HepG2 (cell line): ENCODE results near the gene DNMT1. TPM values are rescaled to one million over a fixed set of nuclear protein-coding genes. Genes with fewer than 3 reads are reported as not detected.

ENCODE experiments used
- ARNT ChIP-seq: fragments of 450-650 bp; IDR thresholded peaks from 2 replicates; pipeline ENCODE4 v1.6.1; 2017
- FOXP4 ChIP-seq: sonication (generic); formaldehyde crosslinking; IDR thresholded peaks from 2 replicates; pipeline ENCODE4 v1.4.0; 2020; ENCODE audit warnings: missing genetic modification reagents
- KLF13 ChIP-seq: sonication (generic); formaldehyde crosslinking; IDR thresholded peaks from 2 replicates; pipeline ENCODE4 v1.4.0; 2020; ENCODE audit warnings: mild to moderate bottlenecking, missing genetic modification reagents
- MEIS2 ChIP-seq: sonication (generic); formaldehyde crosslinking; IDR thresholded peaks from 2 replicates; pipeline ENCODE4 v1.9.0; 2021; ENCODE audit warnings: mild to moderate bottlenecking, missing genetic modification reagents
- MXI1 ChIP-seq: IDR thresholded peaks from 3 replicates; pipeline ENCODE4 v1.6.1; 2012; ENCODE audit warnings: low read depth, low read length, inconsistent platforms, borderline replicate concordance
- NFATC3 ChIP-seq: sonication (generic); formaldehyde crosslinking; IDR thresholded peaks from 2 replicates; pipeline ENCODE4 v1.5.1; 2020; ENCODE audit warnings: mild to moderate bottlenecking, missing genetic modification reagents
- NFE2 ChIP-seq: sonication (generic); formaldehyde crosslinking; IDR thresholded peaks from 2 replicates; pipeline ENCODE4 v1.4.0; 2020; ENCODE audit warnings: missing genetic modification reagents
- PRPF4 ChIP-seq: fragments of 200-400 bp; formaldehyde crosslinking; IDR thresholded peaks from 2 replicates; pipeline ENCODE4 v1.6.1; 2016; ENCODE audit warnings: low read length, low read depth; ENCODE audit not compliant: poor library complexity, severe bottlenecking
- YEATS2 ChIP-seq: sonication (generic); formaldehyde crosslinking; IDR thresholded peaks from 2 replicates; pipeline ENCODE4 v1.4.0; 2020; ENCODE audit warnings: missing genetic modification reagents, borderline replicate concordance
- ZBTB4 ChIP-seq: sonication (generic); formaldehyde crosslinking; IDR thresholded peaks from 2 replicates; pipeline ENCODE4 v1.4.0; 2020; ENCODE audit warnings: missing genetic modification reagents, mild to moderate bottlenecking, borderline replicate concordance
- ZBTB40 ChIP-seq, 2 experiments: fragments of 450-650 bp in 1 of 2; sonication (generic) in 1 of 2; formaldehyde crosslinking in 1 of 2; IDR thresholded peaks; 2 replicates each; pipeline versions ENCODE4 v1.6.1 to v1.8.0; 2016 to 2022; ENCODE audit warnings: antibody characterized with exemption in 1 of 2, mild to moderate bottlenecking in 1 of 2, missing genetic modification reagents in 1 of 2
- ZNF24 ChIP-seq: fragments of 450-650 bp; IDR thresholded peaks from 2 replicates; pipeline ENCODE4 v1.6.1; 2017; ENCODE audit warnings: antibody characterized with exemption, mild to moderate bottlenecking
- ZSCAN9 ChIP-seq: IDR thresholded peaks from 2 replicates; pipeline ENCODE4 v1.6.1; 2016; ENCODE audit warnings: borderline replicate concordance
- polyA plus RNA-seq, 8 experiments: library from polyadenylated mRNA; depleted of rRNA in 3 of 8; stranded (reverse) in 7 of 8; unstranded in 1 of 8; fragments of >200 nt; fragmentation: Illumina TruSeq in 4 of 8; extraction: Trizol in 4 of 8; gene quantifications; 2 replicates each; pipeline versions ENCODE4 v1.2.1 to v1.2.3, GENCODE V29; 2011 to 2016; ENCODE audit warnings: low read depth in 4 of 8, missing spikeins in 1 of 8, mixed read lengths in 1 of 8; ENCODE audit not compliant: insufficient read depth in 1 of 8
- total RNA-seq, 5 experiments: library from RNA; depleted of rRNA; stranded (reverse); fragments of >200 nt; fragmentation: Illumina TruSeq; extraction: Trizol; gene quantifications; 2 replicates each; pipeline ENCODE4 v1.2.3, GENCODE V29; 2016; ENCODE audit warnings: low read depth in 1 of 5
- TF ChIP-seq, protein P1 (sequence below): sonication (generic); formaldehyde crosslinking; IDR thresholded peaks from 2 replicates; pipeline ENCODE4 v1.5.0; 2020; ENCODE audit warnings: missing genetic modification reagents

DNMT1 gene
- total and polyA plus RNA-seq, 2 of the 13 experiments (the other 11 are each of a cell fraction or from before 2014, with no cell fraction given) = 31.2 to 91.1 TPM

GRCh38 chr19:10206226-10206885 is 11.6 kb upstream of the DNMT1 start (continued):
- TF ChIP-seq ZBTB40 (IDR thresholded peaks at IDR 0.05) (no peak), ZBTB40 (CRISPR knock-in tag; IDR thresholded peaks at IDR 0.05) (0 out of 2 replicates have a peak, but pooled peaks have one; percentile 27), ARNT (no peak), FOXP4 (CRISPR knock-in tag) (no peak), PRPF4 (no peak), ZNF24 (no peak), NFE2 (CRISPR knock-in tag) (no peak), ZSCAN9 (peak; percentile 83), MEIS2 (no peak), YEATS2 (0 out of 2 replicates have a peak, but pooled peaks have one; percentile 58), KLF13 (CRISPR knock-in tag) (no peak), MXI1 (peak; percentile 76; the same call in 1 of the 3 replicates), NFATC3 (CRISPR knock-in tag) (no peak), ZBTB4 (CRISPR knock-in tag) (no peak)
- TF ChIP-seq, protein P1, sequence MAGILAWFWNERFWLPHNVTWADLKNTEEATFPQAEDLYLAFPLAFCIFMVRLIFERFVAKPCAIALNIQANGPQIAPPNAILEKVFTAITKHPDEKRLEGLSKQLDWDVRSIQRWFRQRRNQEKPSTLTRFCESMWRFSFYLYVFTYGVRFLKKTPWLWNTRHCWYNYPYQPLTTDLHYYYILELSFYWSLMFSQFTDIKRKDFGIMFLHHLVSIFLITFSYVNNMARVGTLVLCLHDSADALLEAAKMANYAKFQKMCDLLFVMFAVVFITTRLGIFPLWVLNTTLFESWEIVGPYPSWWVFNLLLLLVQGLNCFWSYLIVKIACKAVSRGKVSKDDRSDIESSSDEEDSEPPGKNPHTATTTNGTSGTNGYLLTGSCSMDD (CRISPR knock-in tag) = no peak
